Mesothelial cell of epicardium (in vitro differentiated cells): ENCODE data around the gene ENTPD6. TPM values are rescaled to one million over a fixed set of nuclear protein-coding genes. Genes with fewer than 3 reads are reported as not detected.
A peak's percentile ranks its signal among the peaks of the same experiment; 100 is the strongest.

ENCODE experiments used
- DNase-seq, 2 experiments: peaks; one replicate each; pipeline ENCODE4 v3.0.0; 2021; ENCODE audit warnings: low spot score in 2 of 2; ENCODE audit not compliant: unreplicated experiment in 2 of 2
- H3K27ac Mint-ChIP-seq: 2 replicates; pipeline ENCODE4 v1.8.0; 2021; ENCODE audit warnings: mixed read lengths
- H3K27me3 Mint-ChIP-seq: 2 replicates; pipeline ENCODE4 v1.8.0; 2021; ENCODE audit warnings: low read depth, mixed read lengths
- H3K36me3 Mint-ChIP-seq: 2 replicates; pipeline ENCODE4 v1.8.0; 2021; ENCODE audit warnings: mixed read lengths
- H3K4me1 Mint-ChIP-seq: 2 replicates; pipeline ENCODE4 v1.8.0; 2021; ENCODE audit warnings: mixed read lengths
- H3K4me3 Mint-ChIP-seq: 2 replicates; pipeline ENCODE4 v1.8.0; 2021; ENCODE audit warnings: mild to moderate bottlenecking, moderate library complexity, mixed read lengths
- H3K9me3 Mint-ChIP-seq: 2 replicates; pipeline ENCODE4 v1.8.0; 2021; ENCODE audit warnings: mixed read lengths
- total RNA-seq: library from RNA; stranded (reverse); gene quantifications from 3 replicates; pipeline ENCODE4 v1.2.1, GENCODE V29; 2021
- TF ChIP-seq, protein P1 (sequence below): fragments of 200-600 bp; sonication (generic); IDR thresholded peaks from one replicate; pipeline ENCODE4 v1.5.0; 2021; ENCODE audit warnings: antibody characterized with exemption; ENCODE audit not compliant: unreplicated experiment

Gene ENTPD6
- total RNA-seq, 1 donor from 2014 or later: 59.3 TPM

DNA sequence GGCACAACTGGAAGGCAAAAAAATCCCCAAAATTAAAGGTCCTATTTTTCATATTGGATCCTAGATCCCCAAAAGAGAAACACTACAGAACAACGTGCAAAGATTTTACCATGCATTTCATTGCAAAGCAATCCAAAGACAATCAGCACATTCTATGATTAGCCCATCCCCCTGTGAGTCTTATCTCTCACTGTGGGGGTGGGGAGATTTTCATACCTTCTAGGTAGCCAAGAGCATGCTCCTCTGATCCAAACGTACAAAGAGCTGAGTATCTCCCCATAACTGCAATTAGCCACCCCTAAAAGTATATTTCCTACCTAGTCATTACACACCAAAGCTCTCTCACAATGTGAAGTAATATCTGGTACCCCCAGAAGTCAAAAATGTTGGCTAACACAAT, 22.2 kb upstream of the ENTPD6 start:
- H3K27ac Mint-ChIP-seq: no peak overlapping the region
- peaks cover 20% of the 10 kb centered on the region for H3K9me3 Mint-ChIP-seq
- TF ChIP-seq, protein P1, sequence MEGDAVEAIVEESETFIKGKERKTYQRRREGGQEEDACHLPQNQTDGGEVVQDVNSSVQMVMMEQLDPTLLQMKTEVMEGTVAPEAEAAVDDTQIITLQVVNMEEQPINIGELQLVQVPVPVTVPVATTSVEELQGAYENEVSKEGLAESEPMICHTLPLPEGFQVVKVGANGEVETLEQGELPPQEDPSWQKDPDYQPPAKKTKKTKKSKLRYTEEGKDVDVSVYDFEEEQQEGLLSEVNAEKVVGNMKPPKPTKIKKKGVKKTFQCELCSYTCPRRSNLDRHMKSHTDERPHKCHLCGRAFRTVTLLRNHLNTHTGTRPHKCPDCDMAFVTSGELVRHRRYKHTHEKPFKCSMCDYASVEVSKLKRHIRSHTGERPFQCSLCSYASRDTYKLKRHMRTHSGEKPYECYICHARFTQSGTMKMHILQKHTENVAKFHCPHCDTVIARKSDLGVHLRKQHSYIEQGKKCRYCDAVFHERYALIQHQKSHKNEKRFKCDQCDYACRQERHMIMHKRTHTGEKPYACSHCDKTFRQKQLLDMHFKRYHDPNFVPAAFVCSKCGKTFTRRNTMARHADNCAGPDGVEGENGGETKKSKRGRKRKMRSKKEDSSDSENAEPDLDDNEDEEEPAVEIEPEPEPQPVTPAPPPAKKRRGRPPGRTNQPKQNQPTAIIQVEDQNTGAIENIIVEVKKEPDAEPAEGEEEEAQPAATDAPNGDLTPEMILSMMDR: no peak
- H3K27me3 Mint-ChIP-seq: peaks cover 39% of the 10 kb centered on the region
- H3K4me1 Mint-ChIP-seq: peaks cover 9% of the 10 kb centered on the region
- no peak for DNase-seq
- no peak overlapping the region for H3K4me3 Mint-ChIP-seq
- no peaks in the 10 kb centered on the region for H3K36me3 Mint-ChIP-seq

DNA sequence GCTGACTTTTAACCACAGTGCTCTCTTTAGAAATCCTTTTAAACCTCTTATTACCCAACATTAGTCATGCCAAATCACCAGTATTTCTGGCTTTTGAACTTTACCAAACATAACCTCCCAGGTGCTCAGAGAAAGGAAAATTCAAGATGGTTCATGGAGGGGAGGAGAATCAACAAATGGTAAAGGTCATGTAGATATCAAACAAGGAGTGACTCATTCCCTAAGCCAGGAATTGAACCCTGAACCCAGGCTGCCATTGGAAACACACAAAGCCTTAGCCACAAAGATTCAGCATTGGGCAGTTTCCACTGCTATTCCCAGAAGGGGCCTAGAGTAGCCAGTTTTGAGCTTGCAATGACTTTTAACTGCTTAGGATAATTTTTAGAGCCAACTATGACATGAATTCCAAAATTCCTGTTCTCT, 21.6 kb upstream of the ENTPD6 start:
- no peak for DNase-seq
- Mint-ChIP-seq H3K9me3 (peaks cover 15% of the 10 kb centered on the region), H3K27ac (no peak overlapping the region), H3K36me3 (no peaks in the 10 kb centered on the region), H3K4me1 (peaks cover 9% of the 10 kb centered on the region), H3K4me3 (no peak overlapping the region), H3K27me3 (peaks cover 34% of the 10 kb centered on the region)
- TF ChIP-seq, protein P1: no peak

DNA sequence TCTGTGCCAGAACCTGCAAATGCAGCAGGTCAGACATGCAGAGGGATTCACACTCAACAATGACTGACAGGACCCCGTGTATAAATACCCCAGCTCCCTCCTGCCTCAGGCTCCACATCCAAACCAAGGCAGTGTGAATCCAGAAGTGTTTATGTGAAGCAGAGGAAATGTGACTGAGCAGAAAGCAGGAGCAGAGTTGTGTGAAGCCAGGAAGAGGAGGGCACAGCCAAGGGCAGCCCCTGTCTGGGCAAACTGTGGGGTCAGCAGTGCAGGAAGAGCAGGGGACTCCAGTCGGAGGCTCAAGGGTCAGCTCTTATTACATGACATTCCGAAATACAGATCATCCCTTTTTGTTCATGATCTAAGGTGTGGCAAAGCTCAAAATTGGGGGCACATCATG, 19.3 kb upstream of the ENTPD6 start:
- DNase-seq: no peak
- Mint-ChIP-seq H3K4me1 (peaks cover 11% of the 10 kb centered on the region), H3K4me3 (no peak overlapping the region), H3K27ac (no peak overlapping the region), H3K27me3 (peaks cover 22% of the 10 kb centered on the region), H3K36me3 (no peaks in the 10 kb centered on the region), H3K9me3 (peaks cover 11% of the 10 kb centered on the region)
- TF ChIP-seq, protein P1: no peak

DNA sequence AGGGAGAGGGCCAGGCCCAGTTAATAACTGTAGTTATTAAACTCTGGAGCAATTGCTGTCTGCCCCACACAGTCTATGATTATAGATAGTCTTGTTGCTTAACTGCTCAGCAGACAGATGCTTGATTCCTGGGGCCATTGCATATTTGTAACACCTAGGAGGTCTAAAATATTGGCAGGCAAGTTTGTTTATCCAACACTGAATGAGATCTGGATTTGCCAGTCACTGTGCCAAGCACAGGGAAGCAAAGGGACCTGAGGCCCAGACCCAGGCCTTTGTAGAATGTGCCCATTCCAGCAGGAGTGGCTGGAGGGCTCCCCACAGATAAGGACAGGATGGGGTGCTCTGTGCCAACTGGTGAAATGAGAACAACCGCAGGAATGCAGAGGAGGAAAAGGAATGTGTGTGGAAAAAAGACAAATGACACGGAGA, 17.6 kb upstream of the ENTPD6 start:
- no peak for DNase-seq
- H3K36me3 Mint-ChIP-seq: no peaks in the 10 kb centered on the region
- H3K27me3 Mint-ChIP-seq: peaks cover 19% of the 10 kb centered on the region
- no peak overlapping the region for H3K27ac Mint-ChIP-seq
- peaks cover 13% of the 10 kb centered on the region for H3K9me3 Mint-ChIP-seq
- no peak overlapping the region for H3K4me3 Mint-ChIP-seq
- TF ChIP-seq, protein P1: no peak
- peaks cover 11% of the 10 kb centered on the region for H3K4me1 Mint-ChIP-seq

DNA sequence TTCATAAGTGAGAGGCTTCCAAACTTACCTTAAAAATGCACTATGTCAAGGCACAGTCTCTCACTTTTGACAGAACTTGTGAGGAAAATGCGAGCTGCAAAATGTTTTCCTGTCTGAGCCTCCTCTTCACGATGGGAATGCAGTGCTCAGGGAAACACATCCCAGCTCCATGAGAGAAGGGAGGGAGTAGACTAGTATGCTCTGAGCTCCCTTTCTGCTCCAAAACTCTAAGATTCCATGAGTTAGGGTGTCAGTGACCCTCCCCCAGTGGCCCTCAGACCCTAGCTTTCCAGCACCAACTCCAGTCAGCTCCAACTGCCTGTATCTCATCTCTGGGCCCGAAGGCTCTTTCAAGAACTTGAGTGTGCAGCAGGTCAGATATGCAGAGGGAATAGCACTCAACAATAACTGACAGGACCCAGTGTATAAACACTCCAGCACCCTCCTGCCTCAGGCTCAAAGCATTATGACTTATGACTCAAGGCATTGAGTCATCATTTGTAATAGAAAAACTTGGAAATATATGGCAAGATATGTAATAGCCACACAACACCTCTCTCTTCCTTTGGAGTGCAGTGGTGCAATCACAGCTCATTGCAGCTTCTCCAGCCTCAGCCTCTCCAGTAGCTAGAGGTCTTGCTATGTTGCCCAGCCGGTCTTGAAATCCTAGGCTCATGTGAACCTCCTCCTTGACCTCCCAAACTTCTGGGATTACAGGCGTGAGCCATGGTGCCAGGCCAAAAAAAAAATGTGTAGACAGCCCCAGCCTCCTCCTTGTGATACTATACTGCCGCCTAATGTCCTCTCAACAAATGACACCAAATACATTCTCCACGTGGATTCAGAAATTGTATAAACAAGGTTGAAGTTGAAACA, 16.7 kb upstream of the ENTPD6 start:
- Mint-ChIP-seq H3K4me1 (peaks cover 11% of the 10 kb centered on the region), H3K27ac (peak overlapping the region; percentile 31), H3K9me3 (peaks cover 11% of the 10 kb centered on the region), H3K4me3 (no peak overlapping the region), H3K36me3 (no peaks in the 10 kb centered on the region), H3K27me3 (peaks cover 21% of the 10 kb centered on the region)
- no peak for DNase-seq
- TF ChIP-seq, protein P1: no peak
